Measurements from ENCODE around the gene CAMTA1.

CAMTA1 gene

DNA sequence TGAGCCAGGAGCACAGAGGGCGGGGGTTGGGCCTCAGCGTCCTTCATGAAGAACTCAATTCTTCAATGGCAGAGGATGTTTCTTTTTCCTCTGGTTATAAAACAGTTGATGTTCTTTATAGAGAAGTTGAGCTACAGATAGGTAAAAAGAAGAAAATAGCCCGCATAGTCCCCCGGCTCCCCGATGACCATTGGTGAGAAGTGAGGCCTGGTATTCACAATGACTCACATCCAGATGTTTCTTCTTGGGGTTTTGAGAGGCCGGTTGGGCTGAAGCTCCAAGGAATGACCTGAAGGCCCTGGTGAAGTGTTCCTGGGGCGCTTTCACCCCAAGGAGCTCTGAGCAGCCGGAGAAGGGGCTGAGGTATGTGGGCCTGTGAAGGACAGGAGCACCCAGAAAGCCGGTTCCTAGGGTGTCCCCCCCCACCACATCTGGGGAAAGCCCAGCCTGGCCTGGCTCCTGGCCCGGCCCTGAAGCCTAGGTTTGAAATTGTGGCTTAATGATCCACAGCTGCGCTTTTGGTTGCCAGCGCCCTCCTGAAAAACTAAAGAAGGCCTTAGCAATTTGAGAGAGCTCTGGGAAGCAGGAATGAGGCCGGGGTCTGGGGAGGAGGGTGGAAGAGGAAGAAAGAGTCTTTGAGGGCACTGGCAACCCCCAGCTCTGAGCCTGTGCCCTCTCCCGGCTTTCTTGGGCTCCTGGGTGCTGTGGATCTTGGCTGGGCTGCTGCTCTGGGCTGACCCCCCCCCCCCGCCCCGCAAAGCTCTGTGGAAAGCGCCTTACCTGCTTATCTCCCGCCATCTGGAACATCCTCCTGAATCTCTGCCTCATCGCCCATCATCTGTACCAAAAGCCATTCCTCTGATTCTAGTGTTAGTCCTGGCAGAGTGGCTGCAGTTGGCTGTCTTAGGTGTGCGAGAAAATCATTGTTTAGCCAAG lies 444.7 kb downstream of the CAMTA1 start:
- DNase-seq (ENCODE audit: low read depth), result no peak

DNA sequence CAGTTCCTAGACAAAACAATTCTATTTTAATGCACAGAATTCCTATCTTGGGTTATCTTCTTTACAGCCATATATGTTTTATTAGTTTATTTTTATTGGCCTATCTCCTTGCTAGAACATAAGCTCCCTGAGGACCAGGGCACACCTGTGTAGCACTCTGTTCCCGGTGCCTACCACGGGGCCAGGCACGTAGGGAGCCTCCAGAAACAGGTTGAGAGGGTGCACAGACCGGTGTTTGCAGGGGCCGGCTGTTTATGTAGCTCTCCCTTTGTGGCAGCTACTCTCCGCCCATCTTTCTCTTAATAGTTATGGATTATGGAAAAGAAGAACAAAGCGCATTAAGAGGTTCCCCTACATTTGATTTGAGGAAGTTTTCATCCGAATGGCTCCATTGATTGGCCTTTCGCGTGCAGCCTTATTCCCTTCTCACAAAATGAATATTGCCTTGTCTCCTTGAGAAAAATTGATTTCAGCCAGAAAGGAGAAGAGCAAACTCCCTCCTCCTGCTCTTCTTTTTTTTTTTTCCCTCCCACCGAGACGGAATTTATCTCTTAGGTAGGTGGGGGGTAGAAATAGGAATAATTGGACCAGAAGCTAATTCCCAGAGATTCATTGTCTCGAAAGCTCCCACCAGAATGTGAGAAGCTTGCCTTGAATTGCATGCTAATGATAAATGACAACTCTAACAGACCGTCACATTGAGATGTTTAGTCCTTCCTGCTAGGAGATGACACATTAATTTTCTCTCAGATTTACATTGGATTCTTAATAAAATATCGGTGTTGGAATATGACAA lies 447.4 kb downstream of the CAMTA1 start:
- DNase-seq (ENCODE audit: low read depth), result no peak

DNA sequence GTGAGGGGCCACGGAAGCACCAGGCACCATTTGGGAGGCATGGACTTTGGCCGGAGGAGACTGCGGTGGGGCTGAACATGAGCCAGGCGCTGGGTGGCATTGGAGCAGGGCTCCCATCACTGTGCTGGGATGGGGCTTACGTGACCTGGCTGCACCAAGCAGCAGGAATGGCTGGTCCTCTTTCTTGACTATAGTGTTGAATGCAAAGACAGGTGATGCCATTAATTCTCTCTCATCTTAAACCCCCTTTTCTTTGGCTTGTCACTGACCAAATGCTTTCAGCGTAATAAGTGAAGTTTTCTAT lies 447.9 kb downstream of the CAMTA1 start:
- DNase-seq (ENCODE audit: low read depth), result no peak

DNA sequence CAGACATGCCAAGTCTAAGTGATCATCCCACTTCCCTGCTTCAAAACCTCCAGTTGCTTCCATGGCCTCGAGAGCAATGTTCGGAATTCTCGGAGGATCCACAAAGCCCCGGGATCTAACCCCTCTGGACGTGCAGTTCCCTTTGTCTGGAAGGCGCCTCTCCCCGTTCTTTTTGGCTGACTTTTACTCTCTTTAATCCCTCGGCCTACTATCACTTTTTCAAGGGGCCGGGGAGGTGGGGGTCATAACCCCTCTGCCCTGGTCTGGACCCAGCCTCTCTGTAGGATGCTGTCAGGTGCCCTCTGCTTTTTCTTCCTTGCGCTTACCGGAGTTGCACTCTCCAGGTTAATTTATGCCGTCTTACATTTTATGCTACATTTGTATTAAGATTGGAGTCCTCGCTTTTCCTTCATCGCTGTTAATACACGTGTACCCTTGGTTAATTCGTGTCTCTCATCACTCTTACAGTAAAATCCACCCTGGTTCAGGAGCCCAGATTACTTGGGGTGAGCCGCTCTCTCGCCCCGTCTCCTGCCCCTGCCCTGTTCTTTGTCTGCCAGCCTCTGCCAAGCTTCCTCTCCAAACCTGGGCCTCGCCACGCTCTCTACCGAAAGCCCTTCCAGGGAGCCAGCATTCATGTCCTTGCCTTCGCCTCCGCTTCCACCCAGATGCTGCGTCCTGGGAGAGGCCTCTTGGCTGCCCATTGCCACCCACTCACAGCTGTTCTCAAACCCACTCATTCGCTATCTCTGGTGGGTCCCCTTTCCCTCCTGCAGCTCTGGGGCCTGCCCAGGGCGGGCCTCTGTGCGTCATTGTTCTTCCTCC lies 448.6 kb downstream of the CAMTA1 start:
- no peak for DNase-seq (ENCODE audit: low read depth)

DNA sequence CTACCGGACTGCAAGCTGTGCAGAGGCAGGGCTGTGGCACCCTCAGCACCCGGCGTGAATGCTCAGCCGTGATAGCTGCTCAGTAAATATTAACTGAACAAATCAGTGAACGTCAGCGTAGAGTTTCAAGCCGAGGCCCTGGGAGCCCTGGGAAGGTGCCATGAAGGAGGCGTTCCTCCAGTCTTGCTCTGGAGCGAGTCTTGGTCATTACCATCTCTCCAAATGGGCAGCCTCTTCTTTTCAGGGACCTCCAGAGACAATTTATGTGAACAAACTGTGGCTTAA lies 449.2 kb downstream of the CAMTA1 start:
- DNase-seq (ENCODE audit: low read depth), result no peak

DNA sequence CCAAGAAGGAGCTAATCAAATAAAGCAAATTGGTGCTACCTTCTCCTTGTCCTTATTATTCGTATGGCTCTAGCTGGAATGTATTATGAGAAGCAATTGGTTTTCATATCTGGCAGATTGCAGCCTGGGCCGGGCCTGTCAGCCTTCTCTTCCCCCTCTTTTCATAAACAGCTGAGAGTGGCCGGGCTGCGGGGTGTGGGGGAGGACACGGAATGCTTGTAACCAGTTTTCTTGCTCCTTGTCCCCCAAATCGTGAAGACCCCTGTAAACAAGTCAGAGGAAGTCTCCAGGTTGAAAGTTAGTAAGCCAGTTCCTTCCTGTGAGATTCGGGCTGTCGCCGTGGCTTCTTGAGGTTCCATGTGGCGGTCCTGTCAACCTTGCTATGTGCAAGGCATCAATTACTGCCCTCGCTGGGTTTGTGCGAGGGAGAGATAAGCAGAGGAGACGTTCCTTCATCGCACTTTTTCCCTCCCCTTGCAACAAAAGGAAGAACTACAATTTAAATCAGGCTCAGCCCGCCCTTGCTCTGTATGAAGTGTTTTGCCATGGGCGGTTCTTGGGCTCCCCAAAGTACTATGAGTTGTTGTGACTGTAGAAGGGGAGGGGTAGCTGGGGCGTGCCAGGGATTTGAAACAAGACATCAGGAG lies 450.7 kb downstream of the CAMTA1 start:
- DNase-seq (ENCODE audit: low read depth), result peak; percentile 22

DNA sequence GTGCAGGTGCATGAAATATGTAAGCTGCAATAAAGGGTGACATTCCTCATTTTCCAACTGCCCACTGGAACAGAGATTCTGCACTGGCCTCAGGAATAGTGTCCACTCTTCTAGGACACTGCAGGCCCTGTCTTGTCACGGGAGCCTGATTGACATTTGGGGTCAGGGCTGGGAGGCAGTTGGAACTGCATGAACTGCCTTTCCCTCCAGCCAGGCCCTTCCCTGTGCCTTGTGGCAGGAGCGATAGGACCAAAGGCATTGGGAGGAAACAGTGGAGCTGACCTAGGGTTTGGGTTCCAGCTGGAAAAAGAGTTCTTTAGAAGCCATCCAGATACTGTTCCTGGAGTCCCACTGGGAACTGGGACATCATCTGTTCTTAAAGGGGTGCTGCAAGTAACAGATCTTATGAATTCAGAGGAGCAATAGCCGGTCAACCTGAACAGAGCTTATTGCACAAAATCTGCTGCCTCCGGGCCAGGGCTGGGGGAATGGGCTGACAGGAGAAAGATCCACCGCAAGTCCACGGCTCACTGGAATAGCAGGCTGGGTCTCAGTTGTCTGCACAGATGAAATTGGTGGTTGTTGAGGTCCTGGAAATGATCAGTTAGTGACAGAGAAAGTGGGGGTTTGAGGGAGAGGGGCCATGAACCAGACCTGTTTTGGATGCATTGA lies 451.7 kb downstream of the CAMTA1 start:
- no peak for DNase-seq (ENCODE audit: low read depth)

DNA sequence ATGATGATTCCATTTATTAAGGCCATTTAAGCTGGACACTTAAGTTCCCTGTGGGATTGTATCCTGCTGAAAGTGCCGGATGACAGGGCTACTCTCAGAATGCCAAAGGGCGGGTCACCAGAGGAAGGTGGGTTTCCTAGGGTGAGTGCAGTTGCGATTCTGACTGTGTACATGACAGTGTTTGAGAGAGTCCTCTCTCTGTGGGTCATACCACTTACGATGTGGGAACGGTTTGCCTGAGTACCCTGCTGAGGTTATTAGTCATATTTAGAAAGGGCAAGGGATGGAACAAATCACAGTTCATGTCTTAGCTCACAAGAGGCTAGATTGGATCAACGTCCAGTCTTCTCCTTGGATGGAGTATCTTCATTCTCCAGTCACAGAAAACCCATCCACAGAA lies 461.9 kb downstream of the CAMTA1 start:
- DNase-seq (ENCODE audit: low read depth), result no peak

DNA sequence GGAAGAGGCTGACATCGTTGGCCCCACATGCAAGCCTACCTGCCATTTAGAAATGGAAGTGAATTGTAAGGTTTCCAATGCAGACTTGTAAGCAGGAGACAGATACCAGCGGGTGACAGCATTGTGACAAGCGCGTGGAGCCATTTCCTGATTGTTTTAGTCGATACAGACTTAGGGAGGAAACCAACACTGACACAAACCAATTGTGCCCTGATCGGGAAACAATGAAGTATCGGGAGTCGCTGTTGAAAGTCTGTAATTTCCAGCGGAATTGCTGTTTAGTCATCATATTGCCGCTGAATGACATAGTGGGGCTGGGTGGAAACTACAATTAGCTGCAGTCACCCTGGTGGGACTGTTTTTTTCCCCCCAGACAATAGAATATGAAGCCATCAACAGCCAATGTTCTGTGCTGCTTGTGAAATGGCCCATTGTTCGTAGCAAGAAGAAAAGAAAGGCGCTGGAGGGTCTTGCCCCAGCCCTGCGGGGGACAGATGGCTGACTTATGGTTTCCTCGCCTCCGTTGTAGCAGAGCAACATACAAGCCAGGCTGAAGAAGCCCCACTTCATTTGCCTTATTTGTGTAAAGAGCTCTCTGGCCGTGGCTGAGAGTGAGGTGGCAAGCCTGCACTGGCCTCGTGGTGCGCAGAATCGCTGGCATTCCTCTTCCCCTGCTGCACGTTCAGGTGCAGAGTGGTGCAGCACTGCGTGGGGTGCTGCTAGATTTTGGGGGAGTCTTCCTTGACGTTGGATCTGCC lies 462.7 kb downstream of the CAMTA1 start:
- no peak for DNase-seq (ENCODE audit: low read depth)

DNA sequence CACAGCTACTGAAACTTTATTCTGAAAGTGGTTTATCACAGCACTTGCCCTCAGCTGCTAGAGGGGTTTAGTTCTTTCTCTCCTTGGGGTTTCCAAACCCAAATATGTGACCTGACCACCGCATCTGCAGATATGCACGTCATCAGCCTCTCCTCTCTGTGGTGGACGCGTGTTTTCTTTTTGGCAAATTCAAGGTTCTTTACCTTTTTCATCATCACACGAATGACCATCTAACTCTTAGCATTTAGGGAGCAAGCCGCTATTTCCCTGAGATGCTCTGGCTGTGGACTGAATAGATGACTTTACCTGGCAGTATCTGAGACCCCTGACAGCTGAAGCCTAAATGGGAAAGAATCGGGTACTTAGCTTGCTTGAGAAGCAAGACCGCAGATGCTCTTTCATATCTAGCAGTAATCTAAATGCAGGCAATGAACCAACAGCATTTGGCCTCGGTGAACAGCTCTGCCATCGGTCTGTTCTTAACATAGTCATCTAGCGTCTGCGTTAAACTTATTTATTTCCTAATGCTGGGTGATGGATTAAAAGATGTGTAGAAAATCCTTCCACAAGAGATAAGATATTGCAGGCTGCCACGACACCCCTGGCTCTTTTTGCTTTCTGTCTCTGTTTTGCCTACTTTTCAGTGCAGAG lies 463.4 kb downstream of the CAMTA1 start:
- DNase-seq (ENCODE audit: low read depth), result no peak

DNA sequence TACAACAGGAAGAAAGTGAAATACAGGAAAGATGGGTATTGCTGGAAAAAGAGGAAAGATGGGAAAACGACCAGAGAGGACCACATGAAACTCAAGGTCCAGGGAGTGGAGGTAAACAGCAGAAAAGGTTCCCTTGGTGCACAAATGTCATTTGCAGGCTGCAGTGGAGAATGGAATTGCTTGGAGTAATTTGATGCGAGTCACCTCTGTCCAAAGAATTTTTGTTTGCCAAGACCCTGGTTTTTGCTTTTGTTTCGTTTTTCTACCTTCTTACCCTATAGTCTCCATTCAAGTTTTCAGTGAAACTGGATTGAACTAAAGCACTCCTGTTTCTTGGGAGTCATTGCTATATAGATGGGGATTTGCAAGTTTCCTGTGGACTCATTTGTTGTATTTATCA lies 464.3 kb downstream of the CAMTA1 start:
- DNase-seq (ENCODE audit: low read depth), result no peak

DNA sequence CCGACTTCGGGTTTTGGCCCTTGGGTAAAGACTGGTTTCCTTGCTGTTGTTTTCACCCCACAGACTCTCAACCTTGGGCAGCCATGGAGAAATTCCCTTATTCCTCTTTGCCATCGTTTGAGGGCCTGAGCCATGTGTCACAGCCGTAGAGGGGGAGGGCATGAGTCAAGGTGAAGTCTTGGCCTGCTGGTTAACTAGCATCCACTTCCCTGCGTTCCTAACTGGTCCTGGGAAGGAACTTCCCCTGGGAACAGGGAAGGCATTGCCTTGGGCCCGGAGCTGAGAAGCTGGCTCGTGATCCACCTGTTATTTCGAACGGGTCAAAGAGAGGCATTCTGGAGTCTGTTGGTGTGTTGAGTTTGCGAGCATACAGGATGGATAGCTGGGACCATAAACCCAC lies 464.9 kb downstream of the CAMTA1 start:
- DNase-seq (ENCODE audit: low read depth), result no peak

DNA sequence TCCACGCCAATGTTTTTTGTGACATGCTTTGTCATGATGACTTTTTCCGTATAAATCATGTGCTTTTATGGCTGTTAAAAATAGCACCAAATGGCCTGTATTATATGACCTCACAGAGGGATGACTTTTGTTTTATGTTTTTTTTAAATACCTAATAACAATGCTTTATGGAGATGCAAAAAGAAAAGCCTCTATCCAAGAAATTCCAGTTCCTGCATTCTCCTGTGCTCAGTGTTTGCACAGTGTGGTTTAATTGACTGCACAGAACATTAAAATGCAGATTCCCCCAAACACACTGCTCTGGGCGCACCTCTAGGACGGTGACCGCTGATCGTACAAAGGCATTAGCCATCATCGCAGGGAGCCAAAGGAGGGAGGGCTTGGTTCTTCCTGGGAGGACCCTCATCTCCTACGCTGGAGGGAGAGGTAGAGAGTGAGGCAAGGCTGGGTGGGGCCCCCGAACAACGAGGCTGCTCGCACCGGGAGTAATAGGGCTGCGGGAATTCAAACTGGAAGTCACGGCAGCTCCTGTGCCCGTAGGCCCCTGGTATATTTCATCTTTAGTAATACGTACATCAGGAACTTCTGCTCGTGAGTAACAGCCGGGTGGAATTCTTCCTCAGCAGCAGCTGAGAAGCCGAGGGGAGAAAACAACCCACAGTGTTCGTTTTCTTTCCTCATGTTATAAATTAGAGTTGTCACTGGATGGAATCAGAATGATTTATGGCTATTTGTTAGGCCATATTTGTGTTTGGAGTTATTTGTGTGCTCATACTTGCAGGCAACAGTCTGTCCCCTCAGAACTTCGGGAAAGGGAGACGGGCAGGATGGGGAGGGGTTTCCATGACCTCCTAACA lies 465.6 kb downstream of the CAMTA1 start:
- no peak for DNase-seq (ENCODE audit: low read depth)

DNA sequence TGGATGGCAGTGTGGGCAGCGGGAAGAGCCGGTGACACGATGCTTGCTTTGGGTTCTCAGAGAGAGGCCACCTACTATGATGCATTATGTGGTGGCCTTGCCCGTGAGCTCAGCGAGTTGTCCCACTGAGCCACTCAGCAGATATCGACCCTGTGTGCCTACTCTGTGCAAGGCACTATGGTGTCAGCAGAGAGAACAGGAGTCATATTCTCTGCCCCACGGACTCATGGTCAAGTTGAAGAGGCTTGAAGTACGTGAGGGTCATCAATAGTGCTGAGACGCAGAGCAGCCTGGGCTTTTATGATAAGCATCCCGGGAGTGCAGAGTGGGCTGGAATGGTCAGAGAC lies 466.2 kb downstream of the CAMTA1 start:
- DNase-seq (ENCODE audit: low read depth), result no peak

DNA sequence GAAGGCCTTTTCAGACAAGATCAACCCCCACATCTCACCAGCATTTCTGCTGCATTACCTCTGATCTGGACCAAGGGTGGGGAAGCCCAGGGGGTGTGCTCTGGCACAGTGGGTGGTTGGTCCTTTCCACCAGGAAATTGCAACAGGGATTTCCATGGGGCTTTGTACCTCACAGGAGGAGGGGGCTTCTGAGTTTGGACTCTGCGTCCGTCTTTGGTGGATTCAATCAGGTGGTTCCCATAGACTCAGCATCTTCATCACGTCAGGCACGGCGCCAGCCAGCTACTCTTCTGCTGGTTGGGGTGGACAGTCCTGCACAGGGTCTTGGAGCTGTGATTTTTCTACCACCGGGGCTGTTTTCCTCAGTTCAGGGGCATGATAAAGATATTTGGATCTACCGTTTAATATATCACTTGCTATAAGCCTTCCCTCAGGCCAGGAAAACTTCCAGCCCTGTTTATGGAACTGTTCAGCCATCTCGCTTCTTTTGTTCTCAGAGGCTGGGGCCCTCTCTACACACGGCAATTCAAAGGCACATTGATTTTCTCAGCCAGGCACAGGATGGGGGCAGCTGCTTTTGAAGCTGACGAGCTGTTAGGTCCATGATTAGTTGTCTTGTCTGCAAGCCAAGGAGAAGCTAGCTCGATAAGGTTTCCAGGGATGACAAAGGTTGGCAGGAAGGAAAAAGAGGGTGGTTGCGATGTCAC lies 467.3 kb downstream of the CAMTA1 start:
- no peak for DNase-seq (ENCODE audit: low read depth)

DNA sequence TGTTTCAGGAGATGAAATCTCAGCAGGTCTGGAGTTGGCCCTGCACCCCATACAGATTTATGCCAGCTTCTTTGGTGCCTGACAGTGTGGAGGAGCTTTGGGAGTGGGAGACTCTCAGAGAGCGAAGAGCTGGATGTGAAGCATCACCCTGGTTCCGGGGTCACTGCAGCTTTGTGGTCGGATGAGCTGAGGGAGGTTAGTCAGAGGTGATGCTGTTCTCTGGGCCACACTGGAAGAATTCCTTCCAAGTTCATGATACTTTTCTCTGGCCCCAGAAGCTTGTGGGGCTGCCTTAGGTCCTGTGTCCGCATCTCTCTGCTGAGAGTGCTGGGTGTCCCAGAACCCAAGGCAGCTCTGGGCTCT lies 467.8 kb downstream of the CAMTA1 start:
- DNase-seq (ENCODE audit: low read depth), result no peak

DNA sequence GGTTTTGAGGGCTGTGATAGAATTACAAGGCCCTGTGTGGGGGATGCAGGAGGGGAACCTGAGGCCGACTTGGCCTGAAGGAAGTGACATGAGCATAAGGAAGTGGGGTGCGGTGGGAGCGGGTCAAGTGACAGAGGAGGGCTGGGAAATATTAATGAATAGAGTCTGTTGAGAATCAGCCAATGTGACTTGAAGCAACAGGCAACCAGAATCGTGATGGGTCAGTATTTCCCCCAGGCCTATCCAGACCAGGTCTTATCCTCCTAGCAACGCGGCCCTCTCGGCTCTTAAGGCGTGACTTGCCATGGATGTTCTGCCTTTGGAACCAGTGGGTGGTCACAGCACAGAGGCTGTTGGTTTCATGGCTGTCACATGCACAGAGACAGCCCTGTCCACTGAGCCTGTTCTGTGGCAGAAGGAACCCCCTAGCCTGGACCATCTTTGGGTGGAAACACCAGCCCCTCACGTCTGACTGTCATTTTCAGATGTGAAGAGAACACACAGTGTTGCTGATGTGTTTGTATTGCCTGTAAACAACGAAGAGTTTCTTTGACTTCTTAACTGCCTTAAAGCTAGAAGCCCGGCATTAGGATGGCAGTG lies 468.8 kb downstream of the CAMTA1 start:
- DNase-seq (ENCODE audit: low read depth), result no peak

DNA sequence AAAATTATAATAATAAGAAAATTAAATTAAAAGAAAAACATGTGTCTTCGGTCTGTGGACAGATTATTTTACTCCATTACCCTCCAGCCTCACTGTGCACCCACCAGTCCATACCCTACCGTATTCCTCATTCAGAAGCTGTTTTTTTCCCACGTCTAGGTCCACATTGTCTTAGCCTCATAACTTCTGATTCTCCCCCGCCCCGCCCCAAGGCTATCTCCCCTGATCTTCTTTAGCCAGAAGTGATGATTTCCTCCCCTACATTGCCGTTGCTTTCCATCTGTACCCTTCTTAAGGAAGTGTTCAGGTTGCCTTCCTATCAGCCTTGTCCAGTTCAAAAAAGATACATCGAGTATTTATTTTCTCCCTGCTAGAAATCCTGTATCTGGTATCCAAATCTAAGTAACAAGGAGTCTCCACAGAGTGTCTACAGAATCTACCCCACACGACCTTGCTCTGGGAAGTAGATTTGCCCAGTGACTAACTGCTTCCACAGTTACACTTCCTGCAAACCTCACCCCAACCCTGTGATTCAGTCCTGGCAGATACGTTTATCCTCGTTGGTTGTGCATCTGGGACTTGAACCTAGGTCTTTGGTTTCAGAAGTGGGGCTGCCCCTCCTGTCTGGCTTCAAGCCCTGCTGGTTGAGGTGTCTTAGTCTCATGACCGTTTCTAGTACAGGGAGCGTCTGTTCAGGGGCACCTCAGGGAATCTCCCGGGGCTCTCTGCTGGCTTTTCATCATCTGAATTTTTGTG lies 470.2 kb downstream of the CAMTA1 start:
- DNase-seq (ENCODE audit: low read depth), result no peak
